B cell (primary cell): ENCODE data around the gene DYDC2.
"Not testable (repeated sequence)": the region's sequence is repeated elsewhere in the genome, so short reads cannot be mapped to it uniquely, and the experiment has no call there.

Experiments
- CTCF ChIP-seq: fragments of 200-600 bp; IDR thresholded peaks from one replicate; pipeline ENCODE4 v1.8.0; 2022; ENCODE audit warnings: antibody characterized with exemption, mild to moderate bottlenecking
- EZH2 ChIP-seq: IDR thresholded peaks from 2 replicates; pipeline ENCODE4 v1.6.1; 2012; ENCODE audit warnings: borderline replicate concordance, low read depth, mild to moderate bottlenecking, moderate library complexity, low read length; ENCODE audit not compliant: insufficient read depth, poor library complexity, severe bottlenecking

- TF ChIP-seq EZH2, CTCF: not testable (repeated sequence)
Measured at GRCh38 chr10:80417256-80417655, 60.7 kb downstream of the DYDC2 start.
